GM18861 (cell line): ENCODE measurements around the gene AFM.
"Not testable (repeated sequence)": the region's sequence is repeated elsewhere in the genome, so short reads cannot be mapped to it uniquely, and the experiment has no call there.

ENCODE experiments used
- ATAC-seq: cut with Tn5 transposase; IDR thresholded peaks from one replicate; pipeline ENCODE4 v1.9.1; 2021; ENCODE audit not compliant: unreplicated experiment

The AFM gene

DNA sequence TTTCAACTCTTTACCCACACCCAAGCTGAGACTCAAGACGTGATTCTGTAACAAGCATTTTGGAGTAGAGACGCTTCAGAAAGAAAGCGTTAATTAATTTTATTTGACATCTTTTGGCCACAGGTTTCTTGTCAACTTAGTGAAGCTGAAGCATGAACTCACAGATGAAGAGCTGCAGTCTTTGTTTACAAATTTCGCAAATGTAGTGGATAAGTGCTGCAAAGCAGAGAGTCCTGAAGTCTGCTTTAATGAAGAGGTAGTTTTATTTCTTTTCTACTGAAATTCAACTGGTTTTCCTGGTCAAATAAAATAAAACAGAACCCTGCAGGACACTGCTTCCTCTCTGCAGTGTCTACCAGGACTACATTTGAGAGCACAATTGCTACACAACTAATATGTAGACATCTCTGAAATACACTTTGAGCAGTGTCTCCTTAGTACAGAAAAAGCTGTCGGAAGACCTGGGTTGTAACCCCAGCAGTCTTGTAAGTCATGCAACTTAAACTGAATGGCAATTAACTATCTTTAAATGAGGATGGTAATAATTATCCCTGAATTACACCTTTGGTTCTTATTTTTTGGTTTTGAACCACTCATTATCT lies 20.2 kb downstream of the AFM start:
- no peak for ATAC-seq

GRCh38 chr4:73505567-73505966 lies 24.0 kb downstream of the AFM start:
- no peak for ATAC-seq

GRCh38 chr4:73507541-73507940 lies 26.0 kb downstream of the AFM start:
- ATAC-seq = no peak

GRCh38 chr4:73508651-73509050 lies 27.1 kb downstream of the AFM start:
- no peak for ATAC-seq

DNA sequence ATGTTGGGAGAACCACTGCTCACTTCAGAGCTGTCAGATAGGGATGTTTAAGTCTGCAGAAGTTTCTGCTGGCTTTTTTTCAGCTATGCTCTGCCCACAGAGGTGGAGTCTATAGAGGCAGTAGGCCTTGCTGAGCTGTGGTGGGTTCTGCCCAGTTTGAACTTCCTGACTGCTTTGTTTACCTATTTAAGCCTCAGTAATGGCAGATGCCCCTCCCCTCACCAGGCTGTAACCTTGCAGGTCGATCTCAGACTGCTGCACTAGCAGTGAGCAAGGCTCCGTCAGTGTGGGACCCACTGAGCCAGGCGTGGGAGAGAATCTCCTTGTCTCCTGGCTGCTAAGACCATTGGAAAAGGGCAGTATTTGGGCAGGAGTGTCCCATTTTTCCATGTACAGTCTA lies 36.8 kb downstream of the AFM start:
- ATAC-seq = no peak

- no peak for ATAC-seq
Observed at GRCh38 chr4:73520821-73521220, 39.3 kb downstream of the AFM start.

DNA sequence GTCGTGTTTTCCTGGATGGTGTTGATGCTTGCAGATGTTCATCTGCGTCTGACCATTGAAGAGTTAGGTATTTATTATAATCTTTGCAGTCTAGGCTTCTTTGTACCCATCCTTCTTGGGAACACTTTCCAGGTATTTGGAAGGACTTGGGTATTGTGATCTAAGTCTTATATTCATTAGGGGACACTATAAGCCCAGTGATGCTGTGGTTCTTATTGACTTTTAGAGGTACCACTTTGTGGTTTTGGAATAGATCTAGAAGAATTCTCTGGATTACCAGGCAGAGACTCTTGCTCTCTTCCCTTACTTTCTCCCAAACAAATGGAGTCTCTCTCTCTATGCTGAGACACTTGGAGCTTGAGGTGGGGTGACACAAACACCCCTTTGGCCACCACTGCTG lies 41.6 kb downstream of the AFM start:
- no peak for ATAC-seq

DNA sequence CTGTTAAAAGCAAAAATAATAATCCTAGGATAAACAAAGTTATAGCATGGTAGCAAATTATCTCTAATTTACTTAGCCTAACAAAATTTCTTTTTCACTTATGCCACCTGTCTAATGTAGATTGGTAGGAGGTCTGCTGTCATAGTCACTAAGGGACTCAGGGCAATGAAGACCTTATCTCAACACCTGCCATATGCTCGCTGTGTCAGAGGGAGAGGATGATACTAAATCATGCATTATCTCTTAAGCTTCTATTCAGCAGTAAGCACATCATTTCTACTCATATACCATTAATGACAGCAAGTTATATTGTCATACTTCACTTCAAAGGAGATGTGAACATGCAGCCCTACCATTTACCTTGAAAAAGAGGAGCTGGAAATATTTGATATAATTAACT lies 44.1 kb downstream of the AFM start:
- ATAC-seq = no peak

DNA sequence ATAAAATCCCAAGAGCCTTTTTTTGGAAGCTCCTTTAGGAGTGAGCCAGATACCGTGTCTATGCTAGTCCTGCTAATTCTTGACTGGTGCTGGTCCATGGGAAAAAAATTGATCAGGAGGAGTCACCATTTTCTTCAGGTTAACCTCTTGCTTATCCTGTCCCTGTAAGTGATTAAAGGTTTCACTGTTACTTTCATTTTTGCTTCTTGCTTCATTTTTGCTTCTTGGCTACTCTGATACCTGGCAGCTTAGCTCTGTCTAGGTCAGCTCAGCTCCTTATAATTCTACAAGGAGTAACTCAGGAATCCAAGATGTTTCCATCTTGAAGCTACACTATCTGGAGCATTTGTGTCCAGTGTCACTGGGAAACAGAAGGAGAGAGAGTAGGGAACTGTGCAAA lies 45.7 kb downstream of the AFM start:
- ATAC-seq = peak; percentile 59

DNA sequence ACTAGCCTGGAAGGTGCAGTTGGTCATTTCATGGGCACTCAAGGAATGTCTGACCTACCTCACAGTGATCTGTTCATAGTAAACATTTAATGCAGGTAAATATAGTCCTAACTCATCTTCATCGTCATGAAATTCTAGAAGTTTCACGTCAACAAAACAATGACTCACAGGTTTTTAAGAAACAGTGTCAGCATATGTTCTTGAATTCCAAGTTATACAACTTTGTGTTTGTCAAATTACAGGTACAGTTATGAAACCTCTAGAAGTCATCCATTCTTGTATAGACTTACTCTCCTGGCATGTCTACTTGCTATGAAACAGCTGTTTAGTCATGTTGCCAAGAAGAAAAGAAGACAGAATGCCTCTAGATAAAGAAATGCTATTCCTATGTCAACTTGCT lies 46.6 kb downstream of the AFM start:
- no peak for ATAC-seq

DNA sequence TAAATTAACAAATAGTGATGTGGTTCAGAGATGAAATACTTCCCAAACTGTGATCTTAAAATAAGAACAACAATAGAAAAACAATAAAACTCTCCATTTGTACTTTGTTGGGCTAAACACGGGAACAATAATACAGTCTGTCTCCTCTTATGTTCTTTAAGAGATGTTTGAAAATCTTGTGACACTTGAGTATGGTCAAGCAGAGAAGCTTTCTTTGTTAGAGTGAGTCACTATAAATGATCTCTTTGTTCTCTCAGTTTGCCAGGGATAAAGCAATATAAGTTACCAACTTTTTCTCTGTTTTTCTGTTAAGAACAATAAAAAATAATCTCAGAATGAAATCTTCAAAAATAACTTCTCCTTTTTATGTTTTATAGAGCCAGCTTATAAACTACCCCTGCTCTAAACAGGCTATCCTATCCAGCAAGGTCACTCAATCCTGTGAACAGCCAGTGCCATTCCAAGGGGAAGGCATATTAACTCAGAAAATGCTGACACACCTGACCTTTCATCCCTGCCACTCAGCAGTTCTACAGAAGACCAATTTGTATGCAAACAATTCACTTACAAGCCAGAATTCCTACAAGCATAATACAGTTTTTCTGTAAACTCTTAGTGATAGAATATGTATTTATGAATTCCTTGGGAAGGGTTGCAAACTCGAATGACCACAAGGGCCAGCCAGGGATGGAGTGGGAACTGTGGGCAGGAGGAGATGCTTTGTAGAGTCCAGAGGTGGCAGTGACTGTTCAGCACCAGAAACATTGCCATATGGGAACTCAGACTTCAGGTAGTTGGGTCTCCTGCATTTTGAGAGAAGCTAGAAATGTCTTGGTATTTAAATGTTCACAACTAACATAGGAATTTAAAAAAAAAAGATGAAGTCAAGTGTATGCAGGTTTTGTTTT lies 52.2 kb downstream of the AFM start:
- no peak for ATAC-seq

- no peak for ATAC-seq
Observed at GRCh38 chr4:73538162-73538561, 56.6 kb downstream of the AFM start.

GRCh38 chr4:73539386-73539785 lies 57.8 kb downstream of the AFM start:
- no peak for ATAC-seq

- ATAC-seq = no peak
Observed at GRCh38 chr4:73540826-73541225, 59.3 kb downstream of the AFM start.

DNA sequence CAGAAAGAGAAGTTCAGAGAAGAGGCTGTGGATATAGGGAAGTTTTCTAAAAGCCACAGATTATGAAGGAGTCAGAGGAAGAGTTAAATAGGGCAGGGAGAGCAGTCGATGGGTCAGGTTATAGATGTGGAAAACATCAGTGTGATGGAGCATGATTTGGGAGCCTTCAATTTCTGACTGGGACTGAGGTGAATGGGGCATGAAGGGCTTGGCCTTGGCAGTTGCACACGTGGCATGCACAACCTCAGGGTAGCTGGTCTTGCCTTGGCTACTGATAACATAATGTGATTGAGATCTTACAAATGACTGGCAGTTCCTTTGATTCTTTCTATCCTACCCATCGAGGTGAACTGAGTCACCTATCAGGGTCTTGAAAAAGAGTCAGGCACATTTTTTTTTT lies 59.7 kb downstream of the AFM start:
- ATAC-seq = no peak

GRCh38 chr4:73544620-73545019 lies 63.1 kb downstream of the AFM start:
- ATAC-seq = no peak

- not testable (repeated sequence) for ATAC-seq
Observed at GRCh38 chr4:73550865-73551264, 69.3 kb downstream of the AFM start.
